H1 (cell line): Measurements from ENCODE around the gene GAGE12E. TPM values are rescaled to one million over a fixed set of nuclear protein-coding genes. Genes with fewer than 3 reads are reported as not detected.
"Not testable (repeated sequence)": the region's sequence is repeated elsewhere in the genome, so short reads cannot be mapped to it uniquely, and the experiment has no call there.

Experiments used
- CTCF ChIA-PET: fragments of 300-600 bp; sonication (Branson Sonifier 250); formaldehyde crosslinking; loops from one replicate; lab custom pipeline; 2021; ENCODE audit not compliant: partially characterized antibody; lab: Charles Lee
- POLR2A ChIA-PET: fragments of 300-600 bp; sonication (Branson Sonifier 250); formaldehyde crosslinking; loops from one replicate; lab custom pipeline; 2021; ENCODE audit warnings: inconsistent platforms; ENCODE audit not compliant: partially characterized antibody; lab: Charles Lee
- DNase-seq, 2 experiments: peaks; one replicate each; pipeline versions ENCODE4 v3.0.0 to v3.0.0-alpha.2; 2010 to 2022; ENCODE audit warnings: low spot score in 2 of 2, low read depth in 1 of 2, mixed read lengths in 1 of 2
- FAIRE-seq: peaks from 2 replicates; lab custom pipeline; 2011; peaks lifted over from hg19 to GRCh38; lab: Jason Lieb, UNC
- H2AFZ ChIP-seq: 2 replicates; pipeline ENCODE4 v1.8.1; 2012; ENCODE audit warnings: low read length, inconsistent platforms
- H2AK5ac ChIP-seq: 2 replicates; pipeline ENCODE4 v1.6.1; 2013; ENCODE audit warnings: low read depth, low read length
- H2BK120ac ChIP-seq: replicated peaks from 2 replicates; pipeline ENCODE3; 2013; ENCODE audit warnings: low read depth, low read length, inconsistent platforms
- H2BK12ac ChIP-seq: 2 replicates; pipeline ENCODE4 v1.6.1; 2013; ENCODE audit warnings: low read depth, low read length
- H2BK15ac ChIP-seq: 2 replicates; pipeline ENCODE4 v1.6.1; 2013; ENCODE audit warnings: low read length
- H2BK20ac ChIP-seq: 2 replicates; pipeline ENCODE4 v1.6.1; 2013; ENCODE audit warnings: low read length
- H2BK5ac ChIP-seq: 2 replicates; pipeline ENCODE4 v1.6.1; 2013; ENCODE audit warnings: low read depth, low read length
- H3K14ac ChIP-seq: 2 replicates; pipeline ENCODE4 v1.6.1; 2013; ENCODE audit warnings: inconsistent platforms; ENCODE audit not compliant: insufficient read length
- H3K18ac ChIP-seq: 2 replicates; pipeline ENCODE4 v1.6.1; 2013; ENCODE audit warnings: low read length; ENCODE audit errors: extremely low read depth
- H3K23ac ChIP-seq: 2 replicates; pipeline ENCODE4 v1.6.1; 2013; ENCODE audit warnings: inconsistent platforms; ENCODE audit not compliant: insufficient read length
- H3K23me2 ChIP-seq: 2 replicates; pipeline ENCODE4 v1.6.1; 2013; ENCODE audit warnings: low read depth, low read length
- H3K27ac ChIP-seq: 2 replicates; pipeline ENCODE4 v1.6.1; 2011; ENCODE audit warnings: low read depth, low read length, inconsistent platforms
- H3K27me3 ChIP-seq, 4 experiments: replicated peaks in 1 of 4; 1 replicate in 1 of 4; 2 replicates in 3 of 4; pipeline versions ENCODE4 v1.6.1 to v1.8.1; 2011 to 2013; ENCODE audit warnings: low read length in 3 of 4, mild to moderate bottlenecking in 3 of 4, inconsistent platforms in 2 of 4, mixed read lengths in 2 of 4, moderate library complexity in 1 of 4; ENCODE audit not compliant: control insufficient read depth in 3 of 4, insufficient read depth in 3 of 4; ENCODE audit errors: extremely low read depth in 1 of 4
- H3K36me3 ChIP-seq, 4 experiments: 2 replicates each; pipeline versions ENCODE4 v1.6.1 to v1.8.1; 2011 to 2013; ENCODE audit warnings: mild to moderate bottlenecking in 4 of 4, low read length in 3 of 4, moderate library complexity in 2 of 4, control low read depth in 1 of 4, inconsistent platforms in 1 of 4; ENCODE audit not compliant: insufficient read depth in 4 of 4, control insufficient read depth in 2 of 4
- H3K4ac ChIP-seq: replicated peaks from 2 replicates; pipeline ENCODE3; 2013; ENCODE audit warnings: low read length, low read depth, mixed read lengths, inconsistent platforms; ENCODE audit not compliant: insufficient read length
- H3K4me1 ChIP-seq, 4 experiments: replicated peaks in 1 of 4; 1 replicate in 1 of 4; 2 replicates in 3 of 4; pipeline versions ENCODE4 v1.6.1 to v1.8.1; 2011 to 2013; ENCODE audit warnings: low read length in 3 of 4, inconsistent platforms in 2 of 4, mixed read lengths in 1 of 4; ENCODE audit not compliant: insufficient read depth in 4 of 4, control insufficient read depth in 3 of 4
- H3K4me2 ChIP-seq, 2 experiments: 2 replicates each; pipeline versions ENCODE4 v1.6.1 to v1.8.1; 2011 to 2013; ENCODE audit warnings: low read depth in 2 of 2, low read length in 2 of 2, control low read depth in 1 of 2, inconsistent platforms in 1 of 2, mild to moderate bottlenecking in 1 of 2; ENCODE audit not compliant: insufficient read depth in 1 of 2
- H3K4me3 ChIP-seq, 4 experiments: fragments of 200-600, 300-600 bp in 1 of 4; sonication (generic), shearing (Covaris generic), sonication (Bioruptor Twin) in 1 of 4; 2 replicates each; pipeline versions ENCODE4 v1.5.1 to v1.8.1; 2011 to 2016; ENCODE audit warnings: low read length in 4 of 4, low read depth in 3 of 4, control low read depth in 2 of 4, inconsistent platforms in 2 of 4, mild to moderate bottlenecking in 2 of 4, mixed read lengths in 1 of 4, moderate library complexity in 1 of 4; ENCODE audit not compliant: insufficient read depth in 2 of 4; ENCODE audit errors: extremely low read depth in 1 of 4
- H3K56ac ChIP-seq: replicated peaks from 2 replicates; pipeline ENCODE3; 2013; ENCODE audit warnings: low read depth, mild to moderate bottlenecking, mixed read lengths, low read length, inconsistent platforms; ENCODE audit not compliant: insufficient read length
- H3K79me1 ChIP-seq: 2 replicates; pipeline ENCODE4 v1.6.1; 2013; ENCODE audit warnings: low read depth, low read length, control low read depth
- H3K79me2 ChIP-seq, 2 experiments: 2 replicates each; pipeline versions ENCODE4 v1.6.1 to v1.8.1; 2012 to 2013; ENCODE audit warnings: low read length in 2 of 2, mild to moderate bottlenecking in 2 of 2, inconsistent platforms in 1 of 2; ENCODE audit not compliant: insufficient read depth in 2 of 2, control insufficient read depth in 1 of 2
- H3K9ac ChIP-seq, 4 experiments: replicated peaks in 1 of 4; 1 replicate in 1 of 4; 2 replicates in 3 of 4; pipeline versions ENCODE4 v1.6.1 to v1.8.1; 2011 to 2013; ENCODE audit warnings: low read depth in 3 of 4, low read length in 3 of 4, control low read depth in 2 of 4, mild to moderate bottlenecking in 2 of 4, moderate library complexity in 2 of 4, inconsistent platforms in 1 of 4; ENCODE audit errors: extremely low read depth in 1 of 4
- H3K9me3 ChIP-seq, 2 experiments: 2 replicates each; pipeline versions ENCODE4 v1.6.1 to v1.8.1; 2012 to 2013; ENCODE audit warnings: mild to moderate bottlenecking in 2 of 2, moderate library complexity in 2 of 2, control low read depth in 1 of 2, inconsistent platforms in 1 of 2, low read depth in 1 of 2, low read length in 1 of 2, mixed read lengths in 1 of 2; ENCODE audit not compliant: insufficient read depth in 2 of 2
- H4K20me1 ChIP-seq, 2 experiments: replicated peaks in 1 of 2; 2 replicates each; pipeline versions ENCODE3 to v1.8.1; 2011 to 2013; ENCODE audit warnings: inconsistent platforms in 2 of 2, low read length in 2 of 2, mild to moderate bottlenecking in 1 of 2; ENCODE audit not compliant: insufficient read depth in 2 of 2, control insufficient read depth in 1 of 2
- H4K5ac ChIP-seq: 2 replicates; pipeline ENCODE4 v1.6.1; 2013; ENCODE audit warnings: low read length, low read depth, mixed read lengths, inconsistent platforms; ENCODE audit not compliant: insufficient read length
- H4K8ac ChIP-seq: 2 replicates; pipeline ENCODE4 v1.8.0; 2013; ENCODE audit warnings: mild to moderate bottlenecking, moderate library complexity, low read length, inconsistent platforms; ENCODE audit not compliant: insufficient read depth; ENCODE audit errors: extremely low read depth
- H4K91ac ChIP-seq: replicated peaks from 2 replicates; pipeline ENCODE3; 2013; ENCODE audit warnings: low read length, mixed read lengths, inconsistent platforms; ENCODE audit not compliant: insufficient read length
- WGBS, 2 experiments: shearing (Covaris generic) in 1 of 2; methylation state at CpG; one replicate each; pipeline versions ENCODE4 v1.1.6 to v1.1.7; 2013 to 2015; ENCODE audit warnings: low lambda C conversion rate in 2 of 2, mixed read lengths in 2 of 2, inconsistent platforms in 1 of 2, low coverage in 1 of 2, missing lambda C conversion rate in 1 of 2; ENCODE audit not compliant: insufficient replicate concordance in 2 of 2, insufficient coverage in 1 of 2, insufficient read length in 1 of 2; ENCODE audit errors: extremely low coverage in 1 of 2, missing lambda C conversion rate in 1 of 2; 5-methylcytosine and 5-hydroxymethylcytosine counted together
- polyA plus RNA-seq, 7 experiments: library from polyadenylated mRNA; depleted of rRNA in 3 of 7; stranded (reverse) in 5 of 7; unstranded in 2 of 7; fragments of >200 nt in 5 of 7; fragments of 200-250 nt in 2 of 7; gene quantifications; 1 replicate in 5 of 7; 2 replicates in 1 of 7; 4 replicates in 1 of 7; pipeline versions ENCODE4 v1.2.1 to v1.2.3, GENCODE V29; 2011 to 2013; ENCODE audit warnings: missing spikeins in 2 of 7, mixed read lengths in 2 of 7
- total RNA-seq: library from RNA; stranded (reverse); fragmentation: NEBNext Ultra II Directional; extraction: Animal tissue kit (Norgen Biotek cat#: 25700); gene quantifications from 2 replicates; pipeline ENCODE4 v1.2.1, GENCODE V29; 2021

GAGE12E gene
- total and polyA plus RNA-seq, 2 of the 8 experiments (the other 6 are each of a cell fraction or from before 2014, with no cell fraction given) = not detected

DNA sequence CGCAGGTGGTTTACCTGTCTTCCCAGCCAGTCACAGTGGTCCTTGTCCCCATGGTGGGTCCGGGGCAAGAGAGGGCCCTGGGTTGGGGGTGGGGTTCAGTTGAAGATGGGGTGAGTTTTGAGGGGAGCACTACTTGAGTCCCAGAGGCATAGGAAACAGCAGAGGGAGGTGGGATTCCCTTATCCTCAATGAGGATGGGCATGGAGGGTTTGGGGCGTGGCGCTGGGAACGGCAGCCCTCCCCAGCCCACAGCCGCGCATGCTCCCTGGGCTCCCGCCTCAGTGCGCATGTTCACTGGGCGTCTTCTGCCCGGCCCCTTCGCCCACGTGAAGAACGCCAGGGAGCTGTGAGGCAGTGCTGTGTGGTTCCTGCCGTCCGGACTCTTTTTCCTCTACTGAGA, 28.6 kb downstream of the GAGE12E start, which contains the start of gene GAGE12H:
Gene GAGE12H, plus strand, starts transcription at position 301 of the 400 bp plus-strand sequence. CDS start 1,155 bp downstream, outside the sequence.
- H3K56ac ChIP-seq, FAIRE-seq, H3K27ac ChIP-seq, H3K9me3 ChIP-seq, H4K91ac ChIP-seq, H3K14ac ChIP-seq, H3K4me3 ChIP-seq, H3K23ac ChIP-seq, H2AK5ac ChIP-seq, H3K27me3 ChIP-seq, H2BK120ac ChIP-seq, H2BK20ac ChIP-seq, H3K79me2 ChIP-seq, H3K4me2 ChIP-seq, H3K23me2 ChIP-seq, H2BK12ac ChIP-seq, H3K18ac ChIP-seq, H4K5ac ChIP-seq, H2AFZ ChIP-seq, H2BK15ac ChIP-seq, H3K4ac ChIP-seq, H4K20me1 ChIP-seq, H3K79me1 ChIP-seq, H3K9ac ChIP-seq, CTCF ChIA-PET, DNase-seq, H2BK5ac ChIP-seq, H3K36me3 ChIP-seq, H4K8ac ChIP-seq, H3K4me1 ChIP-seq, POLR2A ChIA-PET: not testable (repeated sequence)
- no CpG with 5 or more reads among the region's 16 CpGs for WGBS, 2 experiments

- H3K18ac ChIP-seq, H3K4me3 ChIP-seq, H3K4me1 ChIP-seq, CTCF ChIA-PET, H3K79me1 ChIP-seq, H3K9me3 ChIP-seq, H4K91ac ChIP-seq, H4K5ac ChIP-seq, H2AK5ac ChIP-seq, H3K23ac ChIP-seq, H2BK5ac ChIP-seq, H3K79me2 ChIP-seq, H3K4ac ChIP-seq, H3K36me3 ChIP-seq, H2BK20ac ChIP-seq, POLR2A ChIA-PET, H3K23me2 ChIP-seq, H3K56ac ChIP-seq, FAIRE-seq, DNase-seq, H2AFZ ChIP-seq, H2BK15ac ChIP-seq, H3K27me3 ChIP-seq, H2BK12ac ChIP-seq, H2BK120ac ChIP-seq, H4K8ac ChIP-seq, H3K9ac ChIP-seq, H3K27ac ChIP-seq, H3K4me2 ChIP-seq, H3K14ac ChIP-seq, H4K20me1 ChIP-seq: not testable (repeated sequence)
- no CpG with 5 or more reads among the region's 16 CpGs for WGBS, 2 experiments
Measured at GRCh38 chrX:49589196-49589595, 38.1 kb downstream of the GAGE12E start, which contains the start of gene GAGE2A. Gene GAGE2A (plus strand): TSS chrX:49589496. CDS start chrX:49590651, 1,155 bp downstream.
